Breast epithelium (tissue), 4 donors: ENCODE data around the gene FAXDC2. TPM values are rescaled to one million over a fixed set of nuclear protein-coding genes. Genes with fewer than 3 reads are reported as not detected.

ENCODE experiments used
- DNase-seq, 2 donors: peaks; one replicate each; pipeline ENCODE4 v3.0.0-alpha.2; 2019; ENCODE audit warnings: low spot score in 2 of 2
- H3K27ac ChIP-seq, 2 donors: fragments of 200-600 bp; sonication (generic) in 1 of 2; one replicate each; pipeline ENCODE4 v1.5.1; 2016 to 2019; ENCODE audit warnings: mild to moderate bottlenecking in 1 of 2
- H3K27me3 ChIP-seq, 2 donors: fragments of 200-600 bp; sonication (generic) in 1 of 2; one replicate each; pipeline versions ENCODE4 v1.5.1 to v1.6.0; 2017 to 2019; ENCODE audit warnings: control low read depth in 1 of 2, mild to moderate bottlenecking in 1 of 2
- H3K36me3 ChIP-seq: fragments of 200-600 bp; one replicate; pipeline ENCODE4 v1.5.1; 2019
- H3K4me1 ChIP-seq, 2 donors: fragments of 200-600 bp; sonication (generic); one replicate each; pipeline ENCODE4 v1.5.1; 2016 to 2019; ENCODE audit warnings: control low read depth in 1 of 2
- H3K4me3 ChIP-seq, 3 donors: fragments of 200-600 bp; sonication (generic); 1 replicate in 2 of 3; 2 replicates in 1 of 3; pipeline ENCODE4 v1.5.1; 2016 to 2019; ENCODE audit warnings: mild to moderate bottlenecking in 3 of 3, moderate library complexity in 2 of 3
- H3K9me3 ChIP-seq, 2 donors: fragments of 200-600 bp; sonication (generic) in 1 of 2; one replicate each; pipeline ENCODE4 v1.5.1; 2016 to 2019; ENCODE audit warnings: control low read depth in 1 of 2
- POLR2A ChIP-seq: fragments of 450-650 bp; IDR thresholded peaks from one replicate; pipeline ENCODE4 v1.6.1; 2016; ENCODE audit warnings: antibody characterized with exemption, mild to moderate bottlenecking, moderate library complexity
- POLR2AphosphoS5 ChIP-seq, 3 donors: sonication (generic); formaldehyde crosslinking; IDR thresholded peaks; one replicate each; pipeline ENCODE4 v1.6.1; 2017; ENCODE audit warnings: antibody characterized with exemption in 3 of 3
- intact Hi-C: fragments of 100-400 bp; cut with DNase I; formaldehyde crosslinking; loops from one replicate; pipeline ENCODE4 v1.15.1; 2023; ENCODE audit warnings: low total_unique reads
- total RNA-seq, 3 donors: library from RNA; depleted of rRNA; stranded (reverse); fragments of >200 nt; gene quantifications; one replicate each; pipeline ENCODE4 v1.1.0, GENCODE V29; 2016
- TF ChIP-seq, protein P1 (sequence below), 3 donors: fragments of 450-650 bp; IDR thresholded peaks; one replicate each; pipeline ENCODE4 v1.5.1; 2016 to 2017; ENCODE audit warnings: antibody characterized with exemption in 3 of 3, mild to moderate bottlenecking in 3 of 3, moderate library complexity in 3 of 3

The FAXDC2 gene
- total RNA-seq, 3 donors from 2014 or later = 43.9 to 117 (median 52.5) TPM

DNA sequence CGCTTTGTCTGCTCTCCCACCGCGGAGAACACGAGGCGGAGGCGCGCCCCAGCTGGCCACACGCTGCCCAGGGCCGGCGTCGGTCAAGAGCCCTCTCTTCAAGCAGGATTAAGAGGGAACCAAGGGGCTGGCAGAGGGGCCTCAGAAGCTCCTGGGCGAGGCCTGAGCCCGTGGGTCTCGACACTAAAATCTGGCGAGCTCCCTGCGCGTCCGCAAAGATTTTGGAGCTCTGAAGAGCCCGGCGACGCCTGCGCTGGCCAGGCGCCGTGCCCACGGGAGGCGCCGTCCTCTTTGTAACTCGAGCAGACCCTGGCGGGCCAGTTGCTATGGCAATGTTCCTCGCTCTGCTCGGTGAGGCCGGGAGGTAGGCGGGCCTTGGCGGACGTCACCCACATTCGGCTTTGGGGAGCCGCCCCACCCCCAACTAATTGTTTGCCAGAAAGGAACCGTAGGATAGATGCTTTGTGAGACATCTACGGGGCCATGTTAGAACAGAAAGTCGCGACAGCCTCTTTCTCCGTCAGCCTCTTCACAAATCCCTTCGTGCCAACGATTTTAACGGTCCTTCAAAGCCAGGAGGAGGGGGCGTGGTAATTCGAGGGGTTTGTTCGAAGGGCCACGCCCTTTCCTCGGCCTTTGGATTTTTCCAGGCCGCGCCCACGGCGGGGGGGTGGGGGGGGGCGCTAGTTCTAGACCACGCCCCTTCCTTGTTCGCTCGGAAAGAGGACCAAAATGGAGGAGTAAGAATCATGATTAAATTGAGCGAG is 7.3 kb upstream of the FAXDC2 start:
- H3K4me3 ChIP-seq = peak overlapping the region; percentile 78 to 81 (median 80)
- DNase-seq = peak; percentile 87 to 94
- no peaks in the 10 kb centered on the region for H3K27me3 ChIP-seq
- TF ChIP-seq POLR2AphosphoS5 (IDR thresholded peaks at IDR 0.05) (peak; percentile 47 to 71 (median 66)), POLR2A (no peak)
- TF ChIP-seq, protein P1, sequence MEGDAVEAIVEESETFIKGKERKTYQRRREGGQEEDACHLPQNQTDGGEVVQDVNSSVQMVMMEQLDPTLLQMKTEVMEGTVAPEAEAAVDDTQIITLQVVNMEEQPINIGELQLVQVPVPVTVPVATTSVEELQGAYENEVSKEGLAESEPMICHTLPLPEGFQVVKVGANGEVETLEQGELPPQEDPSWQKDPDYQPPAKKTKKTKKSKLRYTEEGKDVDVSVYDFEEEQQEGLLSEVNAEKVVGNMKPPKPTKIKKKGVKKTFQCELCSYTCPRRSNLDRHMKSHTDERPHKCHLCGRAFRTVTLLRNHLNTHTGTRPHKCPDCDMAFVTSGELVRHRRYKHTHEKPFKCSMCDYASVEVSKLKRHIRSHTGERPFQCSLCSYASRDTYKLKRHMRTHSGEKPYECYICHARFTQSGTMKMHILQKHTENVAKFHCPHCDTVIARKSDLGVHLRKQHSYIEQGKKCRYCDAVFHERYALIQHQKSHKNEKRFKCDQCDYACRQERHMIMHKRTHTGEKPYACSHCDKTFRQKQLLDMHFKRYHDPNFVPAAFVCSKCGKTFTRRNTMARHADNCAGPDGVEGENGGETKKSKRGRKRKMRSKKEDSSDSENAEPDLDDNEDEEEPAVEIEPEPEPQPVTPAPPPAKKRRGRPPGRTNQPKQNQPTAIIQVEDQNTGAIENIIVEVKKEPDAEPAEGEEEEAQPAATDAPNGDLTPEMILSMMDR (IDR thresholded peaks at IDR 0.05) = peak in 1 of 3 donors; percentile 7
- H3K4me1 ChIP-seq = peaks cover 0 to 5% of the 10 kb centered on the region in 2 donors
- H3K27ac ChIP-seq = peak overlapping the region; percentile 98 to 99
- no peaks in the 10 kb centered on the region for H3K9me3 ChIP-seq
- intact Hi-C loops = no loop called here
- H3K36me3 ChIP-seq = no peaks in the 10 kb centered on the region

DNA sequence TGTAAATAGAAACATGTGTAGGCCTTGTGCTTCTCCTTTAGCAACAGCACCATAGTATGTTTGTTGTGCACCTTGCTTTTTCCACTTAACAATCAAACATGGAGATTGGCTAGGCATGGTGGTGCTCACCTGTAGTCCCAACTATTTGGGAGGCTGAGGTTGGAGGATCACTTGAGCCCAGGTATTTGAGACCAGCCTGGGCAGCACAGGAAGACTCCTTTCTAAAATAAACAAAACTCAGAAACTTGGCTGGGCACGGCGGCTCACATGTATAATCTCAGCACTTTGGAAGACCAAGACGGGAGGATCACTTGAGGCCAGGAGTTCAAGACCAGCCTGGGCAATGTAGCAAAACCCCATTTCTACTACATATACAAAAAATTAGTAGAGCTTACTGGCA is 948 bp upstream of the FAXDC2 start:
- no peak for DNase-seq
- no peak for TF ChIP-seq POLR2A
- TF ChIP-seq POLR2AphosphoS5 (IDR thresholded peaks at IDR 0.05) = no peak
- TF ChIP-seq, protein P1 (IDR thresholded peaks at IDR 0.05) = no peak
- Histone ChIP-seq H3K27me3 (no peaks in the 10 kb centered on the region), H3K4me3 (no peak overlapping the region), H3K9me3 (no peaks in the 10 kb centered on the region), H3K27ac (peak overlapping the region; percentile 85 to 86), H3K4me1 (peaks cover 4% of the 10 kb centered on the region in 2 donors), H3K36me3 (no peaks in the 10 kb centered on the region)
- intact Hi-C loops = no loop called here

DNA sequence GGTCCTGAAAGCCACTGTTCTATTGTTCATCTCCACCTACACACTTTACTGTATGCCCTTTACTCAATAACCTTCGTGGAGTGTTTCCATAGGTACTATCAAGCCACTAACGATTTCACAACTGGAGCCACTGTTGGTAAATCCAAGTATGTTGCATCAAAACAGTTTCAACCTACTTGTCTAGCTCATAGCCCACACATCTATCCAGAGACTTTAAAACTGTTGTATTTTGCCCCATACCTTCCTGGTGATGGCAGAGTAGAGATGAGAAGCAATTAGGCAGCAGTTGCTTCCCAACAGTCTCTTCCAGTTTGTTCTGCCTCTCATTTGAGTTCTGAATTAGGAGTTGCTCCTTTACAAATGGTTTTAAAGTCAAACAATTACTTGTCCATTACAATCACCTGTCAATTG is 607 bp downstream of the FAXDC2 start:
- Histone ChIP-seq H3K9me3 (no peaks in the 10 kb centered on the region), H3K27ac (peak overlapping the region; percentile 85 to 86), H3K27me3 (no peaks in the 10 kb centered on the region), H3K4me3 (peak overlapping the region; percentile 62 to 66 (median 66)), H3K4me1 (peaks cover 4% of the 10 kb centered on the region in 2 donors), H3K36me3 (no peaks in the 10 kb centered on the region)
- TF ChIP-seq POLR2AphosphoS5 (IDR thresholded peaks at IDR 0.05) (no peak), POLR2A (no peak)
- TF ChIP-seq, protein P1 (IDR thresholded peaks at IDR 0.05) = no peak
- intact Hi-C loops = no loop called here
- DNase-seq = no peak

DNA sequence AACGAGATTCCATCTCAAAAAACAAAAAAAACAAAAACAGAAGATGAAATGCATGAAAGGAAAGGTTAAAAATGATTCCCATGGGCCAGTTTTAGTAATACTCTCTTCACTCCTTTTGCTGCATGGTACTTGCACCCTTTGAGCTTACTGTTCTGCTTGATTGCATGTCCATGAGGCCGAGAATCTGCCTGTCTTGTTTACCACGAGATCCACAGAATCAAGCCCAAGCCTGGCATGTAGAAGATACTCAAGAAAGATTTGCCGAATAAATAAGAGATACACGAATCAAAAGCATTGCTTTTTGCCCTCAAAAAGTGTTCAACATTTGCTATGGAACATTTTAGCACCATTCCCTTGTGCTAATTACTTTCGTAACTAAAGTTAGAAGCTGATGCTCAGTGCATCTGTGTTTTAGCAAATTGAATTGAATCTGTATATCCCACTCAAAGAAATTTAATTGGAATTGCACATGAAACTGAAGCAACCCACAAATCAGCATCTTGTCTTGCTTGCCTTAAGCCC is 1.1 kb downstream of the FAXDC2 start:
- H3K4me3 ChIP-seq = peak overlapping the region; percentile 62 to 66 (median 66)
- H3K27me3 ChIP-seq = no peaks in the 10 kb centered on the region
- intact Hi-C loops = no loop called here
- H3K27ac ChIP-seq = peak overlapping the region; percentile 85 to 86
- H3K36me3 ChIP-seq = no peaks in the 10 kb centered on the region
- no peaks in the 10 kb centered on the region for H3K9me3 ChIP-seq
- peaks cover 4% of the 10 kb centered on the region in 2 donors for H3K4me1 ChIP-seq
- DNase-seq = no peak
- TF ChIP-seq POLR2A (no peak), POLR2AphosphoS5 (IDR thresholded peaks at IDR 0.05) (no peak)
- TF ChIP-seq, protein P1 (IDR thresholded peaks at IDR 0.05) = no peak

DNA sequence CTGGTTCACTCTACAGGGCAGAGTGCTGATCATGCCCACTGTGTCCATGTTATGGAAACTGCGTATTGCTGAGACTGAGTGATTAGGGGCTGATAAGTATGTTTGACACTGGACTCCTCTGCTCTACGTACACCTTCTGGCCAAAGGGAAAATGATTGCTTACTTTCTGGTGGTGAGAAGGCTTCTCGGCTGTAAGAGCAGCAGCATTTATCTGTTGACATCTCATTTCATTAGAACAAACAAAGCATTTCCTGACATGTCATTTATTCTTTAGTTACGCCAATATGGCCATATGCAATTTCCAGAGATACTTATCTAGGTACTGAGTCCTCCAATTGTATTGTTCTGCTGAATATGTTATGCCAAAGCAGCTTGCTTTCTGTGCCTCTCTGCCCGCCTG is 5.6 kb downstream of the FAXDC2 start:
- intact Hi-C loops = no loop called here
- H3K36me3 ChIP-seq = no peaks in the 10 kb centered on the region
- H3K4me1 ChIP-seq = peaks cover 4% of the 10 kb centered on the region in 2 donors
- no peak for DNase-seq
- H3K4me3 ChIP-seq = no peak overlapping the region
- no peaks in the 10 kb centered on the region for H3K9me3 ChIP-seq
- H3K27me3 ChIP-seq = no peaks in the 10 kb centered on the region
- TF ChIP-seq, protein P1 (IDR thresholded peaks at IDR 0.05) = no peak
- no peak for TF ChIP-seq POLR2A
- peak in 1 of 3 donors; percentile 25 for TF ChIP-seq POLR2AphosphoS5 (IDR thresholded peaks at IDR 0.05)
- H3K27ac ChIP-seq = peak overlapping the region in 1 of 2 donors; percentile 17
